Stimulated activated CD4-positive, alpha-beta T cell treated with anti-CD3 and anti-CD28 coated beads, TNF-alpha, amount 100 ng/mL, for 48 hours (primary cell): Measurements from ENCODE around the gene ANKRD29.

Experiments used
- DNase-seq, 3 donors: peaks; one replicate each; pipeline ENCODE4 v3.0.0-alpha.2; 2020; ENCODE audit warnings: low read depth in 3 of 3

Gene ANKRD29

GRCh38 chr18:23662309-23663263, at the start of gene ANKRD29:
TSS of gene ANKRD29 (minus strand) at chr18:23662911. CDS start at chr18:23662730, 181 bp downstream.
- DNase-seq: peak in 2 of 3 donors; percentile 16 to 20

GRCh38 chr18:23712445-23712844, 49.7 kb upstream of the ANKRD29 start:
- no peak for DNase-seq

- no peak for DNase-seq
These were observed 48.7 kb upstream of the ANKRD29 start for GRCh38 chr18:23711426-23711825.

- no peak for DNase-seq
These were observed 48.2 kb upstream of the ANKRD29 start for GRCh38 chr18:23710946-23711345.

GRCh38 chr18:23710068-23710527, 47.4 kb upstream of the ANKRD29 start:
- DNase-seq: no peak

GRCh38 chr18:23706971-23707640, 44.4 kb upstream of the ANKRD29 start:
- DNase-seq: no peak

- DNase-seq: no peak
These were observed 42.1 kb upstream of the ANKRD29 start for GRCh38 chr18:23704806-23705205.

GRCh38 chr18:23703987-23704384, 41.3 kb upstream of the ANKRD29 start:
- no peak for DNase-seq

GRCh38 chr18:23703057-23703986, 40.6 kb upstream of the ANKRD29 start:
- no peak for DNase-seq

- no peak for DNase-seq
These were observed 39.9 kb upstream of the ANKRD29 start for GRCh38 chr18:23702606-23703005.

- no peak for DNase-seq
These were observed 38.9 kb upstream of the ANKRD29 start for GRCh38 chr18:23701544-23702064.

GRCh38 chr18:23701017-23701416, 38.3 kb upstream of the ANKRD29 start:
- DNase-seq: no peak

- DNase-seq: no peak
These were observed 32.1 kb upstream of the ANKRD29 start for GRCh38 chr18:23694637-23695430.

- no peak for DNase-seq
These were observed 31.1 kb upstream of the ANKRD29 start for GRCh38 chr18:23693846-23694245.

GRCh38 chr18:23690505-23691068, 27.9 kb upstream of the ANKRD29 start:
- no peak for DNase-seq

GRCh38 chr18:23689616-23690504, 27.1 kb upstream of the ANKRD29 start:
- no peak for DNase-seq

GRCh38 chr18:23689031-23689615, 26.4 kb upstream of the ANKRD29 start, which contains the start of gene LAMA3:
TSS of gene LAMA3 (plus strand) at chr18:23689453. CDS start at chr18:23689684, 231 bp downstream.
- DNase-seq: peak in 1 of 3 donors; percentile 20

- no peak for DNase-seq
These were observed 25.8 kb upstream of the ANKRD29 start for GRCh38 chr18:23688528-23688927.
